ENCODE results near the gene CDHR3. TPM values are rescaled to one million over a fixed set of nuclear protein-coding genes. Genes with fewer than 3 reads are reported as not detected.

CDHR3 gene
- total RNA-seq, 1 experiment from 2014 or later = 4.0 TPM

DNA sequence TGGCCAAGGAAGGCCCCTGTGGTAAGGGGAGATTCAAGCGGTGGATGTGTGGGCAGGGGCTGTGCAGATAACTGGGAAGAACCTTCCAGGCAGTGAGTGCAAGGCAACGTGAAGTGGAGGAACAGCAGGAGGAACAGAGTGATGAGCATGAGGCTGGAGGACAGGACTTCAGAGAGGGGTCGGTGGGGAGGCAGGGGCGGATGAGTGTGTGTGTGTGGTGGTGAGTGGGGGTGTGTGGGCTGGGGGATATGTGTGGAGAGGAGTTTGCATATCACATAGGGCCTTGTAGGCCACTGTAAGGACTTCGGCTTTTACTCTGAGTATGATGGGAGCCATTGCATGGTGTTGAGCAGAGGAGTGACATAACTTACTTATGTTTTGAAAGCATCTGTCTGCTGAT, 75.2 kb downstream of the CDHR3 start:
- peaks cover 13% of the 10 kb centered on the region for H3K27me3 Mint-ChIP-seq (ENCODE audit: unreplicated experiment)
- TF ChIP-seq, protein P1, sequence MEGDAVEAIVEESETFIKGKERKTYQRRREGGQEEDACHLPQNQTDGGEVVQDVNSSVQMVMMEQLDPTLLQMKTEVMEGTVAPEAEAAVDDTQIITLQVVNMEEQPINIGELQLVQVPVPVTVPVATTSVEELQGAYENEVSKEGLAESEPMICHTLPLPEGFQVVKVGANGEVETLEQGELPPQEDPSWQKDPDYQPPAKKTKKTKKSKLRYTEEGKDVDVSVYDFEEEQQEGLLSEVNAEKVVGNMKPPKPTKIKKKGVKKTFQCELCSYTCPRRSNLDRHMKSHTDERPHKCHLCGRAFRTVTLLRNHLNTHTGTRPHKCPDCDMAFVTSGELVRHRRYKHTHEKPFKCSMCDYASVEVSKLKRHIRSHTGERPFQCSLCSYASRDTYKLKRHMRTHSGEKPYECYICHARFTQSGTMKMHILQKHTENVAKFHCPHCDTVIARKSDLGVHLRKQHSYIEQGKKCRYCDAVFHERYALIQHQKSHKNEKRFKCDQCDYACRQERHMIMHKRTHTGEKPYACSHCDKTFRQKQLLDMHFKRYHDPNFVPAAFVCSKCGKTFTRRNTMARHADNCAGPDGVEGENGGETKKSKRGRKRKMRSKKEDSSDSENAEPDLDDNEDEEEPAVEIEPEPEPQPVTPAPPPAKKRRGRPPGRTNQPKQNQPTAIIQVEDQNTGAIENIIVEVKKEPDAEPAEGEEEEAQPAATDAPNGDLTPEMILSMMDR (IDR thresholded peaks at IDR 0.05; ENCODE audit: unreplicated experiment) = no peak
- no peaks in the 10 kb centered on the region for H3K9me3 Mint-ChIP-seq (ENCODE audit: low read depth, unreplicated experiment)
- DNase-seq = no peak
- BruUV-seq (replicated peaks) = no TSS peak
- intact Hi-C loops (cut with micrococcal nuclease; ENCODE audit: unreplicated experiment) = no loop called here
- H3K4me3 Mint-ChIP-seq (ENCODE audit: low read depth, unreplicated experiment) = no peak overlapping the region
- CTCF ChIA-PET = interaction anchor here (0.6 kb wide), 1 partner anchor 321 kb away, joined by 3 read pairs; no protein-coding TSS in a partner anchor
- H3K4me1 Mint-ChIP-seq (ENCODE audit: low read depth, unreplicated experiment) = peaks cover 9% of the 10 kb centered on the region
- no peaks in the 10 kb centered on the region for H3K36me3 Mint-ChIP-seq (ENCODE audit: insufficient read depth, unreplicated experiment)
- H3K27ac Mint-ChIP-seq (ENCODE audit: unreplicated experiment) = no peak overlapping the region

DNA sequence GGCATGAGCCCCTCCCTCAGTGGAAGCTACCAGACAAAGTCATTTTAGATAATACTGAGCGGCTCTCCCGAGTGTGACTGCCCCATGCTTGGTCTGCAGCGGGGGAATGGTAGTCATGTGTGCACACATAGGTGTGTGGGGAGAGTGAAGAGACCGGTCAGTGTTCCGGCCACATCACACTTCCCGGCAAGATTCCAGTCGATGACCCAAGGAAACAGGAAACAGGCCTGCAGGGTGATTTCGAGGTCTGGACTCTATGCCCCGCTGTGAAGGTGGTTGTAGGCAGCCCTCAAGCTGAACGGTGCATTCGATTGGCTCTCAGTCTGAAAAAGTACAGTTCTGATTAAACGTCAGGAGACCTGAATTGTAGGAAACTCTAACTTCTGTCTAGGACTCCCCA, 75.9 kb downstream of the CDHR3 start:
- CTCF ChIA-PET = no interaction called here
- Mint-ChIP-seq H3K36me3 (ENCODE audit: insufficient read depth, unreplicated experiment) (no peaks in the 10 kb centered on the region), H3K27ac (ENCODE audit: unreplicated experiment) (no peak overlapping the region), H3K4me3 (ENCODE audit: low read depth, unreplicated experiment) (no peak overlapping the region), H3K9me3 (ENCODE audit: low read depth, unreplicated experiment) (no peaks in the 10 kb centered on the region), H3K27me3 (ENCODE audit: unreplicated experiment) (peaks cover 13% of the 10 kb centered on the region), H3K4me1 (ENCODE audit: low read depth, unreplicated experiment) (peaks cover 9% of the 10 kb centered on the region)
- TF ChIP-seq, protein P1 (IDR thresholded peaks at IDR 0.05; ENCODE audit: unreplicated experiment) = no peak
- intact Hi-C loops (cut with micrococcal nuclease; ENCODE audit: unreplicated experiment) = no loop called here
- no TSS peak for BruUV-seq (replicated peaks)
- no peak for DNase-seq

- Mint-ChIP-seq H3K27ac (ENCODE audit: unreplicated experiment) (peak overlapping the region; percentile 44), H3K9me3 (ENCODE audit: low read depth, unreplicated experiment) (no peaks in the 10 kb centered on the region), H3K4me1 (ENCODE audit: low read depth, unreplicated experiment) (peaks cover 9% of the 10 kb centered on the region), H3K4me3 (ENCODE audit: low read depth, unreplicated experiment) (no peak overlapping the region), H3K36me3 (ENCODE audit: insufficient read depth, unreplicated experiment) (no peaks in the 10 kb centered on the region), H3K27me3 (ENCODE audit: unreplicated experiment) (peaks cover 19% of the 10 kb centered on the region)
- TF ChIP-seq, protein P1 (IDR thresholded peaks at IDR 0.05; ENCODE audit: unreplicated experiment) = no peak
- no peak for DNase-seq
- CTCF ChIA-PET = interaction anchor here (0.7 kb wide), 1 partner anchor 12 kb away, joined by 3 read pairs; no protein-coding TSS in a partner anchor
- intact Hi-C loops (cut with micrococcal nuclease; ENCODE audit: unreplicated experiment) = loop anchor here (5.0 kb wide), 1 partner anchor 447 kb away; no protein-coding TSS in a partner anchor
- no TSS peak for BruUV-seq (replicated peaks)
Measured at GRCh38 chr7:106039486-106040060, 76.5 kb downstream of the CDHR3 start.

GRCh38 chr7:106041140-106041717, 78.2 kb downstream of the CDHR3 start:
- CTCF ChIA-PET = no interaction called here
- intact Hi-C loops (cut with micrococcal nuclease; ENCODE audit: unreplicated experiment) = loop anchor here (5.0 kb wide), 1 partner anchor 449 kb away; no protein-coding TSS in a partner anchor
- H3K9me3 Mint-ChIP-seq (ENCODE audit: low read depth, unreplicated experiment) = no peaks in the 10 kb centered on the region

More at GRCh38 chr7:106041140-106041717, 78.2 kb downstream of the CDHR3 start:
- H3K4me3 Mint-ChIP-seq (ENCODE audit: low read depth, unreplicated experiment) = no peak overlapping the region
- DNase-seq = peak; percentile 61
- H3K27ac Mint-ChIP-seq (ENCODE audit: unreplicated experiment) = no peak overlapping the region
- BruUV-seq (replicated peaks) = no TSS peak
- peaks cover 36% of the 10 kb centered on the region for H3K27me3 Mint-ChIP-seq (ENCODE audit: unreplicated experiment)
- H3K4me1 Mint-ChIP-seq (ENCODE audit: low read depth, unreplicated experiment) = peaks cover 9% of the 10 kb centered on the region
- H3K36me3 Mint-ChIP-seq (ENCODE audit: insufficient read depth, unreplicated experiment) = no peaks in the 10 kb centered on the region
- TF ChIP-seq, protein P1 (IDR thresholded peaks at IDR 0.05; ENCODE audit: unreplicated experiment) = peak; percentile 76
